Activated T-helper 1 cell treated with Interleukin-2 at 50 U/mL for 16 hours (primary cell): ENCODE data around the gene FIBCD1.

ENCODE experiments used
- DNase-seq: peaks from one replicate; pipeline ENCODE4 v3.0.0-alpha.2; 2020; ENCODE audit warnings: low read depth

The FIBCD1 gene

DNA sequence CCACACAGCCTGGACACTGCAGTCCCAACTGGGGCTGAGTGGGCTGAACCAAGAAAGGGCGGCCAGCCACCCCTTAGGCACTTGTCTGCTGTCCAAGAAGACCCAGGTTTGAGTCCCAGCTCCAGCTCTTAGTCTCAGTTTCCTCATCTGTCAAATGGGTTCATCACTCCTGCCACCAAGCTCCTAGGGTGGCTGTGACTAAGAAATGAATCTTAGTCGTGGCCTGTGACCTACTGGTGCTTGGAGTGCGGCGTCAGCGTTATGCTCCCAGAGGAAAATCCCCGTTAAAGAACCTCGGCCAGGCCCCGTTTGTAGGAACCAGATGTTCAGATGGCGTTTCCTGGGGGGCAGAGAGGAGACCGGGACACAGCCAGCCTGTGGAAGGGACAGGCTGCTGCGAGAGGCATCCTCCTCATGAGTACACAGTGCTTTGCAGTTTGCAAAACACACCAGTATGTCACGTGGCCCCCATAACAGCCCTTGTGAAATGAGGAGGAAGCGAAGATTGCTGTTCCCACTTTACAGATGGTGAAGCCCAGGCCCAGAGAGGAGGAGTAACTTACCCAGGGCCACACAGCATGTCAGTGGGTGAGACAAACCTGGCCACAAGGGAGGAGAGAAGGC is 3.3 kb downstream of the FIBCD1 start:
- DNase-seq: no peak

- no peak for DNase-seq
These were observed 4.1 kb downstream of the FIBCD1 start for GRCh38 chr9:130934702-130935647.

GRCh38 chr9:130934246-130934645 is 4.8 kb downstream of the FIBCD1 start:
- no peak for DNase-seq

DNA sequence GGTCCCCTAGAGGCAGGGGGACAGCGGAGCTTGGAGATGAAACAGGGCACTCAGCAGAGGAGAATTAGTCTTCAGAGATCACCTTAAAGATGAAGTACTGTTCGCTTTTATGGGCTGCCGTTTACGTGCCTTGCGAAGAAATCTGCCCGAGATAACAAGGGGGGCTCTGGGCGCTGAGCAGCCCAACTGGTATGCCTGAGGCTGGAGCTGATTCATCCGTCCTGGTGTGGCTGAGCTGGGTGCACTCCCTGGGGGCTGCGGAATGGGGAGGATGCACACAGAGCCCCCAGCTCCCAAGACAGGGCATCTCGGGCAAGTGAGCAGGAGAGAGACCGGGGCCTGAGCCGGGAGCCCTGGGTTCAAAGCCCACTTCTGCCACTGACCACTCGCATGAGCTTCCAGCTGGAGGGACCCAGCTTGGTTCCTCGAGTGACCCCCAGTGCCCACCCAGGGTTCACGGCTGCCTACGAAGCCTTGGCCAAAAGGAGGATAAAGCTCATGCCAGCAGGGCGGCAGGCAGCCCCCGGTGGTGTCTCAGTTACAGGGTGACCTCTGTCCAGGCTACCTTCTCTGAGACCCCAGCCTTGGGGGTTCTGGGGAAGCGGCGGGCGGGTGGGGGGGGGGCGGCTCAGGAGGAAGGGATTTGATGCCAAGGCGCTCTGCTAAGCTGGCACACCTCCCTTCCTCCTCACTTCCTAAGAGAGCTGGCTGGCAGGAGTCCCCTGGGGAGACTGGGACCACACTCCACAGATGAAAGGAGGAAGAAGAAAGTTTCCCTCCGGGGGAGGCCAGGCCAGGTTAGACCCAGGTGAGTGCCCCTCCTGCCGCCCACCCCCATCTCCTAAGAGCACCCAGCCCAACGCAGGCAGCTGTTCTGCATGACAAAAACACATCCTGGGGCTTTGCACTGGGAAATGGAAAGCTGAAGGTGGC is 5.7 kb downstream of the FIBCD1 start:
- no peak for DNase-seq

DNA sequence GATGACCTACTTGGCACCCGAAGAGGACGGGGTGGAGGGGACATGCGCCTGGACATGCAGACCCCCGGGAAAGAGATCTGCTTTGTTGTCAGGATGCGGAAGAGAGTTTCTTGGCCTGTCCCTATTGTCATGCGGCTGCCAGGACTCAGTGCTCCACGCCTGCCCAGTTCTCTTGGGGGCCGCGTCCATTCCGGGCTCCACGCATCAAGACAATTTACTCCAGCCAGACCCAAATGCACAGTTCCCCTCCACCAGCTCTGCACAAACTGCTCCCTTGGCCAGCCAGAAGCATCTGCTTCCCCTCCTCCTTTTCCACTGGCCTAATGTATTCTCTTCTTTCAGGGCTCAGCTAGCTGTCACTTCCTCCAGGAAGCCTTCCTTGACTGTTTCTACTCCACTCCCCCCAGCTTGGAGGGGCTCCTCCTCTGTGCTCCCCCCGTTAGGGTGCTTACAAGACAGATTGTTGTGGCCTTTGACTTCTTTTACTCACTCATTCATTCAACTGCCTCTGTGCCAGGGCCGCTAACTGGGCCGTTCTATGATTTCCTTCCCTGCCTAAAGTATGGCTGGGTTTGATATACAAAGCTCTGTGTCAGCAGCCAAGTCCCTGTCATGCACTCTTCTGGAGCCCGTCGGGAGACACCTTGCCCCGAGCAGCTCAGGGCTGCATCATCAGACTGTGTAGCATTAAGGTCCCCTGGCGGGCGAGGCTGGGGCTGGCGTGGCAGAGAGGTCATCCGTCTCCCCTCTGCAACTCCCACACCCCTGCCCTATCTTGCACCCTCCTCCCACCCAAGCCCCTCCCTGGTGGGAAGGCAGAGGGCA is 6.6 kb downstream of the FIBCD1 start:
- DNase-seq: no peak

DNA sequence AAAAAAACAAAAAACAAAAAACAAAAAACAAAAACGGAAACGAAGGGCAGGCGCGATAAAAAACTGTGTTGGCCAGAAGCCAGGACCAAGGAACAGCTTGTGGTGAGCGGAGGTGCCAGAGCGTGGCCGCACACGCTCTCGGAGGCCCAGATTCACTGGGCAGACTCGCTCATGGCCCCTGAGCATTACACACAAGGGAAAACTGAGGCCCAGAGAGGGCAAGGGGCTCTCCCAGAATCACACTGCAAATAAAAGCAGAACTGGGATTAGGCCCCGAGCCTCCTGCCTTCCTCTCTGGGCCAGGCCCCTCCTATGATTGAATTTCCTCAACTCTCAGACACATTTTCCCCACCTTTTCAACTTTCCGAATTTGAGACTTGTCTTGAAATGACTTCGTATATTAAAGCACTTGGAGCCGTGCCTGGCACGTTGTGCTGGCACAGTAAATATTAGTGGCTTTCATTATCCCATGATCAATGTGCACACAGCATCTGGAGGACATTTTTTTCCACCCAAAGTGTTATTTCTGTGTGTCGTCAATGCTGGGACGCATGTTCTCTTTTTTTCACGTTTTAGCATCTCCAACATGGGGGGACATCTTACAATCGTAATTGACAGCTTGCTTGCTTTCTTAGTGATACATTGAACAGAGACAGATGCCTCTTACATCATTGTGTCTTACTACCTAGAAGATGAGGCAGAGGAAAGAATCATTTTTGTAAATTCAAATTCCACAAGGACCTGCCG is 7.4 kb downstream of the FIBCD1 start:
- no peak for DNase-seq

DNA sequence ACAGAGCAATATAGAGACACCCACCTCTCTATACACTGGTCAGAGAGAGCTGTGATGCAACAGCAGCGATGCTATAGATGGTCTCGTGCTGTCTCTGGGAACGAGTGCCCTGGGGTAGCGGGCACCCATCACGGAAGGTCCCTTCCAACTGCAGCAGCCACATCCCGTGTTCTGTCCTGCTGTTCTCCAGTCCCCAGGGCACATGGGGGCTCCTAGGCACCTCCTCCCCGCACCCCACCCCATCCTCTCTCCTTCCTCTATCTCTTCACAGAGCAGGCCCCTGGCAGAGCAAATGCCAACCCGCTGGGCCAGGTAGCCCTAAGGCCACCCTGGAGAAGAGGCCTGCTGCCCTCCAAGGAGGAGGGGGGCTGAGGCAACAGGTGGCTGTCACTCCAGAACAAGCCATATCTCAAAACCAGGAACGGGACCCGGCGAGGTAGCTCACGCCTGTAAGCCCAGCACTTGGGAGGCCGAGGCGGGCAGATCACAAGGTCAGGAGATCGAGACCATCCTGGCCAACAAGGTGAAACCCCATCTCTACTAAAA is 8.2 kb downstream of the FIBCD1 start:
- no peak for DNase-seq

DNA sequence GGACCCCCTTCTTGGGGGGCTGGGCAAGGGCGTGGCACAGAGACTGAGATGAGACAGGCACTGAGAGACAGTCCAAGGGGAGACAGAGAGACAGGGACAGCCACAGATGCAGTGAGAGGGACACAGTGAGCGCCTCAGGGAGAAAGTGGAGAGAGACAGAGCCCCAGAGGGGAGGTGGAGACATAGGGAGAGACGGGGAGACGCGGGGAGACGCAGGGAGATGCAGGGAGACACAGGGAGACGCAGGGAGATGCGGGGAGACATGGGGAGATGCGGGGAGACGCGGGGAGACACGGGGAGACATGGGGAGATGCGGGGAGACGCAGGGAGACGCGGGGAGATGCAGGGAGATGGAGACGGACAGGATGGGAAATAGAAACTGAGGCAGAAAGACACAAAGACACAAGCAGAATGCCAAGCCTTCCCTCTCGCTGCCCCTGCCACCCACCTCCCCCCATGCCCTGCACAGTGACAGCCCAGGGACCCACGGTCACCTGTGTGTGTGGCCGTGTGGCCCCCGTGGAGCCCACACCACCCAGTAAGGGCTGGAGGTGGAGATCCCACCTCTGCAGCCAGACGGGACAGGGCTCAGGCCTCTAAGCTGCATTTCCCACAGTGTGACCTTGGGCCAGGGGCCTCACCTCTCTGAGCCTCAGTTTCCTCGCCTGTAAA is 8.8 kb downstream of the FIBCD1 start:
- no peak for DNase-seq

DNA sequence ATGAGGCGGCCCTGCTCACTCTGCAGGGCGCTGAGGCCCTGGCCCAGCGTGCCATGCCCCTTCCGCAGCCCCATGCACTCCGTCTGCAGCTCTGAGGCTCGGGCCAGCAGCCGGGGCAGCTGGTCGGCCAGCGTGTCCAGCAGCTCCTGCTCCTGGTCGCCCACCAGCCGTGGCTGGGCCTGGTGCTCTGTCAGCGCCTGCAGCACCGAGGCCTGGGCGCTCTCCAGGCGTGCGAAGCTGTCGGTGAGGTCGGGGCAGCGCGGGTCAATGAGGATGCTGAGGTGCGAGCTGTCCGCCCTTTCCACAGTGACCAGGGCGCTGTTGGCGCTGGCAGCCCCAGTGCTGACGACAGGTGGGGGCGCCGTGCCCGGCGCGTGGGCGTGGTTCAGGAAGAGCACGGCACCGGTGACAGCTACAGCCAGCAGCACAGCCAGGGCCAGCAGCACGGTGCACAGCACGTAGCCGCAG is 9.4 kb downstream of the FIBCD1 start:
- DNase-seq: no peak

DNA sequence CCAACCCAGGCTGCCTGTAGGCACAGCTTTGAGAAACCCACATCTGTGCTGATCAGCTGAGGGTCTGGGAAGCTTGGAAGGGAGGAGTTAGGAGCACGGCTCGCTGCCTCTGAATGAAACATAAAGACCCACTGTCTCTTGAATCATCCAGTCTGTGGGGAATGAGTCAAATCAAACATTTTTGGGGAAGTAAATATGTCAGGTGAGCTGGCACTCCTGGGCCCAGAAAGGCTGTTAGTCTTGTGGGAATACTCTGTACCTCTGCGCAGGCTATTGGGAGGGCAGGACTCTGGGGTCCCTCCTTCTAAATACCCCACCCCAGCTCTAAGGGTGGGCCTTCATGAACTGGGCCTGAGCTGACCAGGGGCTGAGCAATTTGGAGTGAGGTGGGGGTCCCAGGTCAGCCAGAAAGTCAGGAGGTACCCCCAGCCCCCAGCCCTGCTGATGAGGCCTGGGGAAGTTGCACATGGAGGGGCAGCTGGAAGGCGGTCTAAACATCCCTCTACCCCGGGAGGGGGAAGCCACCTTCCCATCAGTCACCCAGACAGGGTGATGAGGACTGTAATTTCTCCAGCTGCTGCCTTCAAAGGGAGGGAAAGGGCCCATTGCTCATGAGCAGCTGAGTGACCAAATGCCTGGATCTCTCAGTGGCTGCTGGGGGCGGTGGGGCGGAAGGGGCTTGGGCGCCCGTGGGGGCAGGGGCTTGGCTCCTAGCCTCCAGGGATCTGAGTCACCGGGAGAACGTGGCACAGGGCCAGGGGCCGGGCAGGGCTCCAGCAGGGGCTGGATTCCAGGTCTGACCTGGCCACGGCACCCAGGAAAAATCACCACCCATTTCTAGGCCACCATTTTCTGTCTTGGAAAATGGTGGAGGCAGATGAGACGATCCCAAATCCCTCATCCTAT is 10.8 kb downstream of the FIBCD1 start:
- DNase-seq: no peak

DNA sequence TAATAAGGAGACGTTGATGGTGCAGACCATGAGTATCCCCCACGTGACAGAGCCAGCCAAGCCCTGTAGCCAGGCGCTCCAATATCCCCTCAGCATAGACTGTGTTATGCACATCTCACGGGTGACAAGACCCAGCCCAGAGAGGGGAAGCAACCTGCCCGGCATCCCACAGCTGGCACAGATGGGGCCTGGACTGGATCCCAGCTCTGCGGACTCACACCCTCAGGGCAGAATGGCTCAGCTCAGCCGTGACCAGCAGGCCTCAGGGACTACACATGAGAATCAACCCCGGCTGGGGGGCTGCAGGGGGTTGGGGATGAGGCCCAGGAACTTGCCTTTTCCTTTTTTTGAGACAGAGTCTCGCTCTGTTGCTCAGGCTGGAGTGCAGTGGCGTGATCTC is 11.7 kb downstream of the FIBCD1 start:
- no peak for DNase-seq

GRCh38 chr9:130925050-130925678 is 13.9 kb downstream of the FIBCD1 start:
- no peak for DNase-seq

- no peak for DNase-seq
These were observed 14.6 kb downstream of the FIBCD1 start for GRCh38 chr9:130924448-130924788.

- DNase-seq: no peak
These were observed 15.2 kb downstream of the FIBCD1 start for GRCh38 chr9:130923611-130924447.

DNA sequence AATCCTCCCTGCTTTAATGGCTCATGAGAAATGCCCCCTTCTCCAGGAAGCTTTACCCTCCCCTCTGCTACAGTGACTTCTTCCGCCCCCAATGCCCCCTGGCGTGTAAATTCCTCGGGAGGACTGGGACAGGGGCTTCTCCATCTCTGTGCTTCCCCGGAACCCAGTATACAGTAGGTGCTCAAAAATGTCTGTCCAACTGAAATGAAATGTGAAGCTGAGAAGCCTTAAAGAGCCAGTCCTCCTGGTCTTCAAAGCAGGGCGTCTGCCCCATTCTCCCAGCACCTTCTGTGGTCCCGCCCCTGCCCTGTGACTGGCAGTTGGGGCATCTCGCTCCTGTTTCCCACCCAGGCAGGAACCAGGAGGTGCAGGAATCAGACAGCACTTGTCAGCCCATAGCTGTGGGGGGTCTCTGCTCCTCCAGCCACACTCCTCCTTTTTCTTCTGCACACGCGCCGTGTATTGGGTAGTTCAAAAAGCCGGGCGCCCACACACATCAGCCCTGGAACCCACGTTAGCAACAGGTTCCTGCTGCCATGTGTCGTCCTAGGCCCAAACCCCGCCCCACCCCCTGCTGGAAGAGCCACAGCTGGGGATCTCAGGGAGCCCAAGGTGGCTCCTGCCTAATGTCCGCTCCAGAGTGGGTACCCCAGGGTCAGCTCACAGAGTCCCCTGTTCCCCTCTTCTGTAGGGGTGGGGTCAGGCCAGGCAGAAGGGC is 16.0 kb downstream of the FIBCD1 start:
- DNase-seq: no peak

DNA sequence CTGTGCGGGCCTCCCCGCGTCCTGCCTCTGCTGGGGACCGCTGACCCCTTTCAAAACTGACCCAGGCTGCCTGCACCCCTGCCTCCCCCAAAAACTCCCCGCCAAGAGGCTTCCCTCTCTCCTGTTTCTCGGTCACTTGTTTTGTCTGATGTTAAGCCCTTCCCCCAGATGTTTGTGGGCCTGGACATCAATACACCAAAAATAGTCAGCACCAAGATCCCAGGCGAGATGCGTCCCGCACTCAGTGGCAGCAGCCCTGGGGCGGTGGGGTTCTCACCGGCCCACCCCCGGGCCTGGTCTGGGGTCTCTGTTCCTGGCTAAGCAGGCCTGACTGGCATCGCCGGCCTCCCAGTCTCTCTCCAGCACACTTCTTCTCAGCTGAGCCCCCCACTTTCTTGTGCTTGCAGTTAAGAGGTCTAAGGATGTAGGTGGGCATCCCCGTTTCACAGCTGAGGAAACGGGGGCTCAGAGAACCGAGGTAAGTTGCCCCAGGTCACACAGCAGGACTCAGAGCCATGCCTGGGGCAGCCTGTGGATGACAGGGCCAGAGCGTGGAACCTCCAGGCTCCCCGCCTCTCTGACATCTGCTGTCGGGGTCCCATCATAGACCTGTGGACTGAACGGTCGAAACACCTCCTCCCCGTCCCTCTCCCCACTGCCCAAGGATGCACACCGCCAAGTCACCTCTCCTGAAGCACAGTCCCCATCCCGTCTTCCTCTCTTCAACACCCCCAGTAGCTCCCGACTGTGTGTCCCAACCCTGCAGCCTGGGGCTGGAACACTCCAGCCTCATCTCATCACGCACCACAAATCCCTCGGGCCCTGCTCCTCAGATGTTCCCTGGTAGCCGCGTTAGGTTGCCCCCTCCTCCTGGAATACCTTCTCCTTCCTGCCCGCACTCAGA is 16.8 kb downstream of the FIBCD1 start:
- DNase-seq: no peak
